ENCODE data around the gene MAP4K4.

Gene MAP4K4

DNA sequence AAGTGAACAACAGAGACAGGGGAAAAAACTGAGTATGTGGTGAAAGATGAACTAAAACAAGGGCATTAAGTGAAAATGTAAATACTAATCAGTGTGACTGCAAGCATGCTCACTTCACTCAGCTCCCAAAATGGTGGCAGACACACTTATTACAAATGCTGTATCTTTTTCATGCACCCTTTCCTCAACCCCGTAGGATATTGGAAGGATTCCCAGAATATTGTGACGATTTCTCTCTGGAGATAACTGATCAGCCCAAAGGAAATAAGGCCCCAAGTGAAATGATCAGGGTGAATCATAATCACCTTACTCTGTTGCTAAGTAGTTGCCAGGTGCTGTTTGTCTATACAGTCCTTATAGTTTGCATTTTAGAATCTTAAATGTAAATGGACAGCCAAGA lies 155.3 kb downstream of the MAP4K4 start:
- no peak for DNase-seq (ENCODE audit: low read depth, low spot score)
- no peak overlapping the region for H3K27ac ChIP-seq

DNA sequence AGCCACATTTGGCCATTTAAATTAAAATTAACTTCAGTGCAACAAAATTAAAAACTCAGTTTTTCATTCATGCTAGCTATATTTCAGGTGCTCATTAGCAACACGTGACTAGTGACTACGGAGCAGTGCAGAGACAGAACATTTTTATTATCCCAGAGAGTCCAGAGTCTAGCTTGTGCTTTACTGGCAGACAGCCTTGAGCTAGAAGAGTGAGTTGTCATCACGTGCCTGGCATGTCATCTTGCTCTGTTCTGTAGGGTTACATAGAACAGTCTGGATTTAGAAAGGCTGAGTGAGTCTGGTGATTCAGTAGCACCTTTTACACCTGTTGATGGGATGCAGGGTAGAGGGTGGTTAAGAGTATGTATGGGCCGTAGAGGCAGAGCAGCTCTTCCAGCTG lies 157.4 kb downstream of the MAP4K4 start:
- no peak for DNase-seq (ENCODE audit: low read depth, low spot score)
- H3K27ac ChIP-seq, result no peak overlapping the region

GRCh38 chr2:101855776-101856175 lies 158.3 kb downstream of the MAP4K4 start:
- no peak for DNase-seq (ENCODE audit: low read depth, low spot score)
- H3K27ac ChIP-seq, result no peak overlapping the region

DNA sequence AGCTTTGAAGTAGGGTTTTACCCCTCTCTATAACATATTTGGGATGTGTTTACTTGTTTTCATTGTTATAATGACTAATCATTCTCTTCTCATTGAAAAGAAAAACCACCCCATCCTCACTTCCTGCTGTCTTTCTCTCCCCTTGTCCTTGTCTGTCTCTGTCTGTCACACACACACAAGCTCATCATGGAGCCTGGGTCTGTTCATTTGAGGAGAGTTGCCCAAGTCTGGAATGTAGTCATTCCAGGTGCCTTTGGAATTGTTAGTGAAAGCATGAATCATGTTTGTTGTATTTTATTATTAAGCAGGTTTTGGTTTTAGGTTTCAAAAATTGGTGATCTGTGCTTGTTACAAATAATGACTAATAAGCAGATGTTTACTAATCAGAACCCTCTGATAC lies 160.7 kb downstream of the MAP4K4 start:
- H3K27ac ChIP-seq, result peak overlapping the region; percentile 68
- DNase-seq (ENCODE audit: low read depth, low spot score), result peak; percentile 78

- peak overlapping the region; percentile 68 for H3K27ac ChIP-seq
- DNase-seq (ENCODE audit: low read depth, low spot score), result no peak
These were observed 161.4 kb downstream of the MAP4K4 start for GRCh38 chr2:101858910-101859309.

- no peak overlapping the region for H3K27ac ChIP-seq
- no peak for DNase-seq (ENCODE audit: low read depth, low spot score)
These were observed 162.1 kb downstream of the MAP4K4 start for GRCh38 chr2:101859604-101860003.

GRCh38 chr2:101860157-101860556 lies 162.7 kb downstream of the MAP4K4 start:
- no peak for DNase-seq (ENCODE audit: low read depth, low spot score)

GRCh38 chr2:101860782-101861181 lies 163.3 kb downstream of the MAP4K4 start:
- no peak overlapping the region for H3K27ac ChIP-seq
- DNase-seq (ENCODE audit: low read depth, low spot score), result no peak

More at GRCh38 chr2:101860157-101860556, 162.7 kb downstream of the MAP4K4 start:
- H3K27ac ChIP-seq, result no peak overlapping the region

GRCh38 chr2:101861382-101861781 lies 163.9 kb downstream of the MAP4K4 start:
- H3K27ac ChIP-seq, result no peak overlapping the region
- DNase-seq (ENCODE audit: low read depth, low spot score), result no peak

DNA sequence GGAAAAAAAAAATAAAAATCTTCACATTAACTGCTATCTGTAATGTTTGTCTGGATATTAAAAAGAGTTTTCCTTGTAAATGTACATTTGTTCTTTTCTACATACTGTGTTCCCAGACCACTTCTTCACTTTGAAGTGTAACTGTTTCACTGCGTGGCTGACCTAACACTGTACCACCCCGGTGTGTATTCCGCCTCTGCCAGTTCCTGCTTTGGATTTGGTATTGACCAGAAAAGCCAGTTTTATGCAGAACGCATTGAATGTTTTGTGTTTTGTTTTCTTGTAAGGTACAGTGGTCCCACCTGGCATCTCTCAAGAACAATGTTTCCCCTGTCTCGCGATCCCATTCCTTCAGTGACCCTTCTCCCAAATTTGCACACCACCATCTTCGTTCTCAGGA lies 166.0 kb downstream of the MAP4K4 start:
- DNase-seq (ENCODE audit: low read depth, low spot score), result no peak
- no peak overlapping the region for H3K27ac ChIP-seq

DNA sequence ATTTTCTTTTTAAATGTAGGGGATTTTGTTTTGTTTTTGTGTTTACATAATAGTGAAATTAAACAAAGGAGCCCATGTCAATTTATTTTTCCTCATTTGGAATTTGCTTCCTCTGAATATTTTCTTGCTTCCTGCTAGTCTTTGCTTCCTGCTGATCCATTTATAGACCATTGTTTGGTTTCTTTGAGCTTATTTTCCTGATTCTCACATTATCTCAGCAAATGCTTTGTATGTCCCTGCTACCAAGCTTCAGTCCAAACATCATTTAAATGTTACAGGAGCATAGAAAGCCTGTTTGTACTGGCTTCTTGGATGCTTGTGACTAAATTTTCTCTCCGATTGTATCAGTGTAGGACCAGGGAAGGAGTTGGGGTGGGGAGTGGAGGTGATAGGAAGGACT lies 166.9 kb downstream of the MAP4K4 start:
- DNase-seq (ENCODE audit: low read depth, low spot score), result no peak
- no peak overlapping the region for H3K27ac ChIP-seq

GRCh38 chr2:101868525-101868924 lies 171.0 kb downstream of the MAP4K4 start:
- H3K27ac ChIP-seq, result no peak overlapping the region

DNA sequence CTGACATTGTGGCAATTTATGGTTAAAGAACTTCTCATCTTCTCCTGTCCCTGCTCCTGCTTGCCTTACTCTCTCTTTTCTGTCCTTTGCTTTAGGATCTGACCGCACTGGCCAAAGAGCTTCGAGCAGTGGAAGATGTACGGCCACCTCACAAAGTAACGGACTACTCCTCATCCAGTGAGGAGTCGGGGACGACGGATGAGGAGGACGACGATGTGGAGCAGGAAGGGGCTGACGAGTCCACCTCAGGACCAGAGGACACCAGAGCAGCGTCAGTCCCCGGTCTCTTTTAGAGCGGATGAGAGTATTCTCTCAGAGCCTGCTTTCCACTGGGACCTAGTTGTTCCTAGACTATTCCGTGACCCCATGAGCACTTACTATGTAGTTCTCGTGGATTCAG lies 172.0 kb downstream of the MAP4K4 start:
- DNase-seq (ENCODE audit: low read depth, low spot score), result no peak
- H3K27ac ChIP-seq, result no peak overlapping the region

More at GRCh38 chr2:101868525-101868924, 171.0 kb downstream of the MAP4K4 start:
- no peak for DNase-seq (ENCODE audit: low read depth, low spot score)

- H3K27ac ChIP-seq, result no peak overlapping the region
- DNase-seq (ENCODE audit: low read depth, low spot score), result no peak
These were observed 172.9 kb downstream of the MAP4K4 start for GRCh38 chr2:101870444-101870843.

- DNase-seq (ENCODE audit: low read depth, low spot score), result no peak
- H3K27ac ChIP-seq, result no peak overlapping the region
These were observed 174.0 kb downstream of the MAP4K4 start for GRCh38 chr2:101871480-101871879.

DNA sequence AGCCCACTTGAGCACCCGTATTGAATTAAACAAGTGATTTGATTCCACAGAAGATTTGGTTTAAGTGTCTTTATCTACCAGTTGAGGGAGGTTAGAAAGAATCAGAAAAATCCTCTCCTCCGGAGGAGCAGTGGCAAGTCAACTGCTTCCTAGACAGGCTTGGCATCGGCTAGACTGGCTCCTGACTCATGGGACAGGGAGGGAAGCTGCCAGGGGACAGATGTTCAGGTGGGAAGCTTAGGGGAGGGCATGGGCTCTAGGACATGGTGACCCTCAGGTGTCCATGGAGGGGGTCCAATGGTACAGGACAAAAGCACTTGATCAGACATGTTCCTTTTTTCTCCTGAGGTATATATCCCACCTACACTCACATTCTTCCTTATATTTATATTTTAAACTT lies 175.0 kb downstream of the MAP4K4 start:
- no peak for DNase-seq (ENCODE audit: low read depth, low spot score)
- no peak overlapping the region for H3K27ac ChIP-seq

- no peak overlapping the region for H3K27ac ChIP-seq
- no peak for DNase-seq (ENCODE audit: low read depth, low spot score)
These were observed 176.0 kb downstream of the MAP4K4 start for GRCh38 chr2:101873543-101873942.

DNA sequence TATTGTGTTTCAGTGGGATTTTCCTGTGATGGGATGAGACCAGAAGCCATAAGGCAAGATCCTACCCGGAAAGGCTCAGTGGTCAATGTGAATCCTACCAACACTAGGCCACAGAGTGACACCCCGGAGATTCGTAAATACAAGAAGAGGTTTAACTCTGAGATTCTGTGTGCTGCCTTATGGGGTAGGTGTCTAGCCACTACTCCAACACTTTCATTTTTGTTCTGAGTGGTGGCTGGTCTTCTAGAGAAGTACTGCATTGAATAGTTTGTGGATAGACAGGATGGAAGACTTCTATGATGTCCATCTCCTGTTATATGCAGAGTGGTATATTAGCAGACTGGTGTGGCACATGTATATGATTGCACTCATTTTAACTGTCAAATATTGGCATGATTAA lies 176.6 kb downstream of the MAP4K4 start:
- H3K27ac ChIP-seq, result no peak overlapping the region
- no peak for DNase-seq (ENCODE audit: low read depth, low spot score)

- H3K27ac ChIP-seq, result peak overlapping the region; percentile 44
- DNase-seq (ENCODE audit: low read depth, low spot score), result no peak
These were observed 182.0 kb downstream of the MAP4K4 start for GRCh38 chr2:101879466-101879865.

- peak overlapping the region; percentile 44 for H3K27ac ChIP-seq
- DNase-seq (ENCODE audit: low read depth, low spot score), result no peak
These were observed 183.6 kb downstream of the MAP4K4 start for GRCh38 chr2:101881131-101881530.

DNA sequence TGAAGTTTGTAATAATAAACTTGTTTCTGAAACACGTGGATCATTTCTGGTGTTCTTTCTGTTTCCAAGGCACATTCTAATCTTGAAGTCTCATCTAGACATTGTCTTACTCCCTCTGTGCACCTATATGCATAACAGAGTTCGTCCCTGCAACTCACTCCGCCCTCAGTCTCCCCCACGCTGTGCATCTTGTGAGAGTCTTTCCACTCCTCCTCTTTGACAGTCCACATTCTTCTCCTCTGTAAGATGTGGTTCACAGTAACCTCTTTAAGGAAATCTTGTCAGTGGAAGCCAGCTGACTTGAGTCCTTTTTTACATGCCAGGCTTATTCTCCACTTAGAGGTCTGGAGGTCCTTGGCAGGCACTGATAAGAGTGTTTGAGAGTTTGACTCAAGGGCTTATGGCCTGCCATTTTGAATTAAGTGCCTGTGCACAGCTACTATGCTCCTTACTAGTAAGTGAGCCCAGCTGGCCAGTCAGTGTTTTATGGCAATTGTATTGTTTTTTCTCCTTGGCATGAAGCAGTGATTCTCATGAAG lies 185.3 kb downstream of the MAP4K4 start:
- no peak overlapping the region for H3K27ac ChIP-seq
- no peak for DNase-seq (ENCODE audit: low read depth, low spot score)

GRCh38 chr2:101883860-101884259 lies 186.4 kb downstream of the MAP4K4 start:
- no peak overlapping the region for H3K27ac ChIP-seq
- peak; percentile 22 for DNase-seq (ENCODE audit: low read depth, low spot score)

DNA sequence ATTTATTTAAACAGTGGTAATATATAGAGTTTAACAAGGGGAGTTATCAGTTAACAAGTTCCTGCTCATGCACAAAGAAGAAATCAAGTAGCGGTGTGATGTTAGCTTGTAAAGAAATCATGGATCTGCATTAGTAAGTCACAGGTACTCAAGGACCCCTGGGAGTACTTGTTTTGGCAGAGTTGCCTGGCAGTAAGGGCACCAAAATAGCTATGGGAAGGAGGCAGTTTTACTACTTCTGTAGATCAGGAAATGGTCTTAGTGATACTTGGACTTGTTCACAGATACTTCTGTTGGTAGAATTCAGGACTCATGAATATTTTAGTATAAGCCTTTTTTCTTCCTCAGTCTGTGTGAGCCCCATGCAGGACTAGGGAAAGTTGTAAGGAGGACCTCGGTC lies 186.9 kb downstream of the MAP4K4 start:
- H3K27ac ChIP-seq, result no peak overlapping the region
- DNase-seq (ENCODE audit: low read depth, low spot score), result no peak

Data from epithelial cell of prostate (primary cell).